HG03558 (cell line): ENCODE data around the gene GATAD2A.

Experiments used
- ATAC-seq: cut with Tn5 transposase; IDR thresholded peaks from one replicate; pipeline ENCODE4 v1.9.1; 2021; ENCODE audit warnings: moderate number of reproducible peaks; ENCODE audit not compliant: unreplicated experiment; ENCODE audit errors: extremely low read depth

Gene GATAD2A

GRCh38 chr19:19527371-19527656, 121.8 kb downstream of the GATAD2A start:
- no peak for ATAC-seq

- ATAC-seq, result no peak
These were observed 122.5 kb downstream of the GATAD2A start for GRCh38 chr19:19527674-19528625.

- no peak for ATAC-seq
These were observed 123.4 kb downstream of the GATAD2A start, which contains the start of gene YJEFN3 for GRCh38 chr19:19528721-19529490. TSS of gene YJEFN3 (plus strand) at chr19:19528911. CDS start at chr19:19528933, 22 bp downstream.

GRCh38 chr19:19529783-19530422, 124.4 kb downstream of the GATAD2A start:
- ATAC-seq, result no peak

GRCh38 chr19:19530423-19530804, 124.9 kb downstream of the GATAD2A start:
- no peak for ATAC-seq

GRCh38 chr19:19530889-19531288, 125.4 kb downstream of the GATAD2A start:
- no peak for ATAC-seq

GRCh38 chr19:19531951-19532805, 126.7 kb downstream of the GATAD2A start:
- ATAC-seq, result no peak

GRCh38 chr19:19532806-19533701, 127.6 kb downstream of the GATAD2A start:
- ATAC-seq, result no peak

- ATAC-seq, result no peak
These were observed 128.4 kb downstream of the GATAD2A start for GRCh38 chr19:19533841-19534240.

GRCh38 chr19:19534556-19535265, 129.2 kb downstream of the GATAD2A start:
- ATAC-seq, result no peak

- ATAC-seq, result no peak
These were observed 130.1 kb downstream of the GATAD2A start for GRCh38 chr19:19535311-19536191.

GRCh38 chr19:19537075-19538048, 131.9 kb downstream of the GATAD2A start:
- no peak for ATAC-seq

- no peak for ATAC-seq
These were observed 132.7 kb downstream of the GATAD2A start, which contains the start of gene CILP2 for GRCh38 chr19:19538061-19538784. TSS of gene CILP2 (plus strand) at chr19:19538265. CDS start at chr19:19538350, 85 bp downstream.

GRCh38 chr19:19538785-19539166, 133.3 kb downstream of the GATAD2A start:
- ATAC-seq, result no peak

- no peak for ATAC-seq
These were observed 134.2 kb downstream of the GATAD2A start for GRCh38 chr19:19539698-19540063.
